Suprapubic skin (tissue), 3 donors: ENCODE results near the gene TMEM91.

Experiments
- POLR2A ChIP-seq, 2 donors: fragments of 450-650 bp; IDR thresholded peaks; one replicate each; pipeline ENCODE4 v1.6.1; 2017; ENCODE audit warnings: antibody characterized with exemption in 2 of 2, mild to moderate bottlenecking in 2 of 2, moderate library complexity in 2 of 2
- TF ChIP-seq, protein P1 (sequence below), 2 donors: fragments of 200-600 bp in 1 of 2; fragments of 450-650 bp in 1 of 2; sonication (generic) in 1 of 2; IDR thresholded peaks; one replicate each; pipeline ENCODE4 v1.5.1; 2016 to 2019; ENCODE audit warnings: antibody characterized with exemption in 2 of 2, mild to moderate bottlenecking in 1 of 2, moderate library complexity in 1 of 2

- TF ChIP-seq, protein P1, sequence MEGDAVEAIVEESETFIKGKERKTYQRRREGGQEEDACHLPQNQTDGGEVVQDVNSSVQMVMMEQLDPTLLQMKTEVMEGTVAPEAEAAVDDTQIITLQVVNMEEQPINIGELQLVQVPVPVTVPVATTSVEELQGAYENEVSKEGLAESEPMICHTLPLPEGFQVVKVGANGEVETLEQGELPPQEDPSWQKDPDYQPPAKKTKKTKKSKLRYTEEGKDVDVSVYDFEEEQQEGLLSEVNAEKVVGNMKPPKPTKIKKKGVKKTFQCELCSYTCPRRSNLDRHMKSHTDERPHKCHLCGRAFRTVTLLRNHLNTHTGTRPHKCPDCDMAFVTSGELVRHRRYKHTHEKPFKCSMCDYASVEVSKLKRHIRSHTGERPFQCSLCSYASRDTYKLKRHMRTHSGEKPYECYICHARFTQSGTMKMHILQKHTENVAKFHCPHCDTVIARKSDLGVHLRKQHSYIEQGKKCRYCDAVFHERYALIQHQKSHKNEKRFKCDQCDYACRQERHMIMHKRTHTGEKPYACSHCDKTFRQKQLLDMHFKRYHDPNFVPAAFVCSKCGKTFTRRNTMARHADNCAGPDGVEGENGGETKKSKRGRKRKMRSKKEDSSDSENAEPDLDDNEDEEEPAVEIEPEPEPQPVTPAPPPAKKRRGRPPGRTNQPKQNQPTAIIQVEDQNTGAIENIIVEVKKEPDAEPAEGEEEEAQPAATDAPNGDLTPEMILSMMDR (IDR thresholded peaks at IDR 0.05): no peak
- no peak for TF ChIP-seq POLR2A (IDR thresholded peaks at IDR 0.05)
Measured at GRCh38 chr19:41351339-41352245, 24.7 kb upstream of the TMEM91 start.
